ENCODE results near the gene CSAD.
A peak's percentile ranks its signal among the peaks of the same experiment; 100 is the strongest.

The CSAD gene

DNA sequence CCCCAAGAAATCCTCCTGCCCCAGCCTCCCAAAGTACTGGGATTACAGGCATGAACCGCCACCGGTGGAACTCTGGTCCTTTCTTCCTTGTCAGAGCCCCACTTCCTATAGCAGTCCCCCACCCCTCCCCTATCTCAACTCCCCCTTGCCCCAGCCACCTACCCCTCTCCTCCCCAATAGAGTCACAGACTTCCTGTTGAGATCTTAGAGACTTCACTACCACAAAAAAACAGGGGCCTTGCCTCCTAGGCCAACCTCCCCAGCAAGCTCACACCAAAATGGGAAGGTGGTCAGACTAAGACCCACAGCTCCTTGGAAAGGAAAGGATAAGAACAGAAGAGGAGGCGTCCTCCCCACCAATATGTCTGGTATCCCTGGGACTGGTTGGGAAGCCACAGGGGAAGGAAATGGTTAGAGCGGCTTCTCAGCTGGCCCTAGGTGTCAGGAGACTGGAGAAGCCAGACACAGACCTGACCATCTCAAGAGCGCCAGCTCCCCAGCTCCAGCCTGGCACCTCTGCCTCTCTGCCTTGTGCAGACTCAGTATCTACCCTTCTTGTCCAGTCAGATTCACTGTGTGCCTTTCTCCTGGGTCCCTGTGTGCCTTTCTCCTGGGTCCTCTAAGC, 17.9 kb upstream of the CSAD start:
- DNase-seq (ENCODE audit: low spot score): peak; percentile 32

DNA sequence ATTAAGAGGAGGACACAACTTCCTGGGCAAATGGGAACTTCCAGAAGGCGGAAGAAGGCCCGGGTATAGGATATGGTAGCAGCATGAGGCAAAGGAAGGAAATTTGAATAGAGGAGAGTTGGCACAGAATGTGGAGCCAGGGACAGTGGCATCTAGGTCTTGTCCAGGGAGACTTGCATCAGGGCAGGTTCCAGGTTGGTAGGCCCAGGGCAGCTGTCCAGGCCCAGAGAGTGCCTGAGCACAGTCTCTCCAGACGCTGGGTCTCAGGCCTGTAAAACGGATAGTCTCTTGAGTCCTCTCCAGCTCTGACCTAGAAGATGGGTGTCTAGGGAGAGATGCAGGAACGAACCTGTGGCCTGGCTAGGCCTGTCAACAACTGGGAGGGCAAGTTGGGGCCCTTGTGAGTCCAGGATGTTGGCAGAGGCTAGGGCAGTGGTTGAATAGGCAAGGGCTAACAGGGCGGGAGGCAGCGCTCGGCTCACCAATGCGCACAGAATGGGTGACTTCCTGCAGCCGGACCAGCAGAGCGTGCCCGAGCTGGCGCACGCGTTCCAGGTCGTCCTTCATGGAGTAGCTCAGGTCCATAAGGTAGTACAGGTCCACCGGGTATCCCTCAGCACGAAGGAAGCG, 16.4 kb upstream of the CSAD start:
- DNase-seq (ENCODE audit: low spot score): no peak

DNA sequence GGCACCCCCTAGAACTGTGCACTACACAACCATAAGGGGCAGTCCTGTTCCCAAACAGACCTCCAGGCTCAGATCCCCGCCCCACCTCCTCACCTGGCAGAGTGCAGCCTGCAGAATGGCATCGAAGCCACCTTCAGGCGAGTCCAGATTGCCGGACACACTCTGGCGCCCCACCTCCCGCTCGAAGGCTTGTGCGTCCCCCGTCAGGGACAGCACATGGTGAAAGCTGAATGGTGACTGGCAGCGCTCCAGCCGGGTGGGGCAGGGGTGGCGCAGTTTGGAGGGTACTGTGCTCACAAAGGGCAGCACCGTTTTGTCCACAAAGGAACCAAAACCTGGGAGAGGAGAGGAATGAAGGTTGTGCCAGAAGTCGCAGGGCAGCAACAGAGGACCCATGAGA, 15.8 kb upstream of the CSAD start:
- no peak for DNase-seq (ENCODE audit: low spot score)

DNA sequence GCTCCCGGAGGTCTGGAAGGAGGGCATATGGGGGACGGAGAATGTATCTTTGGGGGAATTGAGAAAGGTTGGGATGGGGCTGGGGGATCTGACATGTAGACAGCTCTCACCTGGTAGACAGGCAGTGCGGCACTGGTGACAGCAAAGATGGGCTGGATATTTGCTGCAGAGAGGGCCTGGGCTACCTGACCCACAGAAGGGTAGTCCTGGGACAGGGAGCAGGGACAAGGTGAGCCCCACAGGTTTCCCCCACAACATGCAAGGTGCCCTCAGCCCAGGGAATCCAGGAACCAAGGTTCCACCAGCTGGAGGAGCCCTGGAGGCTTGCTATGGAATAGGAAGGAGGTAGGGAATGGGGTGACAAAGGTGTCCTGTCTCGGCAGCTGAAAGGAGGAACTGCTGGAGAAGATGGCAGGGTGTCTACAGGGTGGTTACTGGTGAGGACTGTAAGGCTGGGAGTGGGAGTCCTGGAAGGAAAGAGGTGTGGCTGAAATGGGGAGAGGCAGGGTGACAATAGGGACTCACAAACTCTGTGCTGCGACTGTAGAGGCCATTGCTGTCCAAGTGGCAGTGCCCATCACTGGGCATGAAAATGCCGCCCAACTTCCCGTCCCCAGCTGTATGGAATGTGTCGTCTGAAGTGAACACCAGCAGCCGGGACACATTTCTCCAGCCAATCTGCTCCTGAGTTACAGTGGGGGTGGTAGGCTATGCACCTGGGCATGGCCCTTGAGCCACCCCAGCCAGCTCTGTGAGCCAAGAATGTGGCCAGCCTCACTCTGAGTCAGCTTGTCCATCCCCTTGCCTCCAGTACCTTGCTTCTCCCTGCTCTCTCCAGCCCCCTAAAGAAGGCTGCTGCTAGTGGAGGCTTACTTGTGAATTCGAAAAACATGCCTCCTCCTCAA, 15.0 kb upstream of the CSAD start:
- no peak for DNase-seq (ENCODE audit: low spot score)

DNA sequence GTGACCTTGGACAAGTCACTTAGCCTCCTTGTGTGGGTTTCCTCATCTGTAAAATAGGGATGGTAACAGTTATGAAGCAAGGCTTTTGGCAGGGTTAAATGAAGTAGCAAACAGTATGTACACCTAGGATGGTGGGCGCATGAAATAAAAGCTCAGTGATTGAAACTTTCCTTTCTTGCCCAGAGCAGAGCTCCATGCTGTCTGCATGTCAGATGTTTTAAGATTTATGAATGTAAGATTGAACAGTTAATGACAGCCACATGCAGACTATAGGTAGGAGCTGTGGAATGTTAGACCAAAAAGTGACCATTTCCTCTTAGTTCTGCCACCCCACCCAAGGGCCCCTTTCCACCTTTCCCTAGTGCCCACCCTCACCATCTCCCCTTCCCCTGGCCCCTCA, 14.2 kb upstream of the CSAD start:
- no peak for DNase-seq (ENCODE audit: low spot score)

DNA sequence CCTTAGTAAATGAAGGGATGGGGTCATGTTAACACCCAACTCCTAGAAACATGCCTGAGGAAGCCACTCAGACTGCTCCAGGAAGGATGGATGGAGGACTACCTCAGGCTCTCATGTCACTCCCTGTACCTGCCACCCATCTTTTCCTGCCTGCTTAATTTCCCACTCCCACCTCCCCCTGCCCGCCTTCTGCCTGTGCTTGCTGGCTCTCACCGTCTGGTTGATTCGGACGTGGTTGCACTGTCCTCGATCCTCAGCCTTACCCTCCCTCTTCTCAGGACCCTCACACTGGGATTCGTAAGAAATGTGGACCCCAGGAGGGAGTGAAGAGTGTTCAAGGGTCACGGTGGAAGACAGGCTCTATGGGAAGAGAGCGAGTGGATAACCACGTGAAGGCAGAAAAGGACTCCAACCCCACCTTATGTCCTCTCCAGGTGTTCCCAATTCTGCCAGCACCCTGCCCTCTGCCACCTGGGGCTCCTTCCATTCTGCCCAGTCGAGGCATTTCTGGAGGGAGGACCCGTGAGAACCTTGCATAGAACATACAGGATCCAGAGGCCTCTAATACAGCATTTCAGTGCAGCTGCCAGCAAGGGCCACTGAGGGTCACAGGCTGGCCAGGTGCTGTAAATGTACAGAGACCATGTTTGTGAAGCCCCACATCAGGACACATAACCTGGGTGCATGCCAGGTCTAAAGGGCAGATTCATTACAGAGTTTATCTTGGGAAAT, 13.4 kb upstream of the CSAD start:
- no peak for DNase-seq (ENCODE audit: low spot score)

DNA sequence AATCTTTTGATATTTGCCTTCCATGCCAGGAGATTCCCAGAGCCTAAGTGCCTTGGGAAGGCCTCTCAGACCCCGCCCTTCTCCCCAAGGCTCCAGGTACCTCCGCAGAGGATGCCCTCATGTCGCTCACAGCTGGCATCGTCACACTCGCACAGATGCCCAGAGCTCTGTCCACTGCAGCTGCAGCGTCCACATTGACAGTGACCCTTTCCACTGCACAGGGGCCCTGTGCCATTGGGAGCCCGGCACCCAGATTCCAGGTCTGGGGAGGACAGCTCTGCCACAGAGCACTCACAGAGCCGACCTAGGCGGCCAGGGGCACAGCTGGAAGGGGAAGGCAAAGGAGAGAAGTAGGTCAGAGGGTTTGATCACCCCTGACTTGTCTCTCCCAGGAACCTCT, 12.3 kb upstream of the CSAD start:
- no peak for DNase-seq (ENCODE audit: low spot score)

DNA sequence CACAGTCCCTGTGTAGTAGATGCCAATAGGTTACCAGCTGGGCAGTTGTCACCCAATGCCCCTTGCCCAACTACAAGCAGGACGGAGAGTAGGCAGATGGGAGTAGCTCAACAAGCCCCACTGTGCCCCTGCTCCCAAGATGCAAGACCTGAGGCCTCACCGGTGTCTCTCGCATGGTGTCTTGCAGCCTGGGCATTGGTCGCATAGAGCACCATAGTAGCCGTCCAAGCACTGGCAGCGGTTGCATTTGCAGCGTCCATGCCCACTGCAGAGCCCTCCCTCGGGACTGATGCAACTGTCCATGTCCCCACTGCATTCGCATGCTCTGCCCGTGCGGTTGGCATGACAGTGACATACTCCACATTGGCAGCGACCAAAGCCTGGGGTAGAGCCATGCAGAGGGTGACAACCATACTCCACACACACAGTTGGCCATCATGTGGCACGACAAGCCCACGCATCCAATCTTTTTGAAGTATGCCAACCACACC, 11.9 kb upstream of the CSAD start:
- no peak for DNase-seq (ENCODE audit: low spot score)

DNA sequence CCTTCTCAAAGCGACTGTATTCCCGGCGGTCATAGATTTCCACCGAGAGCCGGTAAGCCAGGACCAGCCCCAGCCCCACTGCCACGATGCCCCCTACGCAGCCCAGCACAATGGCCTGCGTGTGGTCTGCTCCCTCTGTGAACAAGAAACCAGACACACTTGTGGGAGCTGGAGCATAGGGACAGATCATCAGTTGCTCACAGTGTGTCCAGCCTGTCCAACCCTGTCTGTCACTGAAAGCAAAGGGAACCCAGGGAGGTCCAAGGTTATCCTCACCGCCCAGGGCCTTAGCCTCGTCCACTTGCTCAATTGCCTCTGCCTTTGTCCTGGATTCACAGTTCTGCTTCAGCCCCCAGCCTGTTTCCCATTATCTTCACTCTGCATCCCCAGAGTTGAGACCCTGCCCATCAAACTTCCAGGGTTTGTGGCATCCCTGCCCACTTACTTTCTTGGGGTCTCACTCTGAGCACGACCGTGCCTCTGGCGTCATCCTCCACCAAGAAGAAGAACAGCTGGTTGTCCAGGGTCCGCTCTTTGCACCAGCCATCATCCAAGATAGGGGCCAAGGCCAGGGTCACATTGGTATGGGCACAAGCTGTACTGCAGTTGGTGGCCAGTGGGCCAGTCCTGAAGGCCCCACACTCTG, 11.3 kb upstream of the CSAD start:
- no peak for DNase-seq (ENCODE audit: low spot score)

DNA sequence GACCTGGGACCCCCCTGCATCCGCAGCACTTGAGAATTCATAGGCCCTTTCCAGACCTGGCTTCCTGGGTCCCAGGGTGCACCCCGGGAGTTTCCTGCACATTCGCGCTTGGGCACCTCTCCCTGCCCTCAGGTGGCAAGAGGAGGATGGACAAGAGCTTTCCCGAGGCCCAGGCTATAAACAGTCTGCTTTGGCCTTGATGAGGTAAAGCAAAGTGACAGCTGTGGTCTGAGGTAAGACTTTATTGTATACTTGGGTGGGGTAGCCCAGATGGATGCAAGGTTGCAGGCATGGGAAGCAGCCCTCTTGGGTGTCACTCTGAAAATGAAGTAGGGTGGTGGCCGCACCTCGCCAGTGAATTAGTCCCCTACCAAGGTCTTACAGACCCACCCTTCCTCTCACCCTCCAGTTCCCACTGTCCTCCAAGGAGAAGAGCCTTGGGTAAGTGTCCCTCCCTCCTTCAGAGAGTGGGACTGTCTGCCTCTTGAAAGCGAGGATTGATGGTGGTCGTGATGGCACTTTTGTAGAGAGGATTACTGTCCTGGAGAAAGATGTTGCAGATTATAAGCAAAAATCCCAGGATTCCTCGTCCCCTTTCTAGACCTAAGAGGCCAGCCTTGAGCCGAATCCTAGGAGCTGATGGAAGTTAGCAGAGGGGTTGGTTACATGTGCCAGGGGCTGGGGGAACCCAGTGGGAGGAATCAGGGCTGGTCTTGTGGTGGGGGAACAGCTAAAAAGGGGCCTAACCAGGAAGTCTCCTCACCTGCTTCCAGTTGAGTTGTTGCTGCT, 10.6 kb upstream of the CSAD start:
- no peak for DNase-seq (ENCODE audit: low spot score)

DNA sequence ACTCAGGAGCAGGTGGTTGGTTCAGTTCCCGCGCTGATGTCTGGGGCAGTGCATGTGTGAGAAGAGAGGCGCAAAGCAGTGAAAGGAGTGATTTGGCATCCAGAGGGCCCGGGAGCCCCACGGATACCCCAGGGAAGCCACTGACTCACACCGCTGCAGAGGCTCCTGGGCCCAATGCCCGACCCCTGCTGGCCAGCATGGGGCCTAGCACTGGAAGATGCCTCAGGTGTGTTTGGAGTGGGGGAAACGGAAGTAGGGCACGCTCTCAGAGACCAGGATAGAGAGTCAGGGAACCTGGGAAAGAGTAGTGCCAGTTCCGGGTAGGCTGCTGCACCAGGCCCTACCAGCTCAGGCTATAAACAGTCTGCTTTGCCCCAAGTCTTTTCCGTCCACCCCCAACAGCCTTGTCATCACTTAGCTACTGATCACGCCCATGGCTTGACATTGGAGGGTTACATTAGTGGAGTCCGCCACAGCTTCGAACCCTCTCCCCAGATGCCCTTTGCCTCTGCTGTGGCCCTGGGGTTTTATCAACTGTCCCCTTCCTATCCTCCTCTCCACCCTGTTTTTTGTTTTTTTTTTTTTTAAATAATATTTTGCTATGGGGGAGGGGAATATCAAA, 9.5 kb upstream of the CSAD start:
- peak; percentile 55 for DNase-seq (ENCODE audit: low spot score)

DNA sequence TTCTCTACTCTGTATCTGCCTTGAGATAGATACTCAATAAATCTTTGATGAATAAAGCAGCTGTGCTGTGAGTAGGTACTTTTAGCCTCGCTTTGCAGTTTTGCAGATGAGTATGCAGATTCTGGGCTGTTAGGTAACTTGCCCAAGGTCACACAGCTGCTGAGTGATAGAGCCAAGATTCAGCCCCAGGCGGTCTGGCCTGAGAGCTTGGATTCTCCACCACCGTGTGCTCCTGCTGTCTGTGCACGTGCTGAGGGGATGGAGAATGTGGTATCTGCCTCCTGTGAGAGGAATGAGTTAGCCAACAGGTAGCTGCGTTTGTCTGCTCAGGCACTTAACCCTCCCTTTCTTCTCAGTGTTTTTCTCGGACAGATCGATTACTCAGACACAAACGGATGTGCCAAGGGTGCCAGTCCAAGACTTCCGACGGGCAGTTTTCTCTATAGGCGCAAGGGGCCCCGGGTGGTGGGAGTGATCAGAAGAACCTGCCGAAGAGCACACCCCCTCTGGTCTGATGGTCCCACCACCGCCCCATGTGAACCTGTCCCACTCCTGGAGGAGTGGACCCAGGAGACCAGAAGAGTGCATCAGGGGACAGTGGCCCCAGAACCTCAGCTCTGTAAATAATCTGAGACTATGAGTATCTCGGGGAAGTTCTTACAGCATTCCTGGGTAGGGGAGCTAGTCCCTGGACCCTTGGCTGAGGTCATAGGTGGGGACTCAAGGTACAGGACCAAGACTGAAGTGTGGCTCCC, 6.6 kb upstream of the CSAD start:
- no peak for DNase-seq (ENCODE audit: low spot score)

DNA sequence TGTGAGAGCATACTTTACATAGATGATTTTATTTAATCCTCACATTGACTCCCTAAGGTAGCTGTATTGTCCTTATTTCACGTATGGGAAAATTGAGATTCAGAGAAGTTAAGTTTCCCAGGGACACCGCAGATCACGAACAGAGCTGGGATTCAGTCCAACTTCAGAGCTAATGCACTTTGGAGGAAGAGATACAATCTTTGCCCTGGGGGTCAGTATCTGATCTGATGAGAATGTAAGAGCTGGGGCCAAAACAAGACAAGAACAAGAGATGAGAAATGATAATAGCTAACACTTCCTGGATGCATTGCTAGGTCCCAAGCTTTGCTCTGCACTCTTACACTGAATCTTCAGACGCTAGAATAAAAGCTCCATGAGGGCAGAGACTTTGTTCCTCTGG, 6.0 kb upstream of the CSAD start:
- DNase-seq (ENCODE audit: low spot score): no peak

DNA sequence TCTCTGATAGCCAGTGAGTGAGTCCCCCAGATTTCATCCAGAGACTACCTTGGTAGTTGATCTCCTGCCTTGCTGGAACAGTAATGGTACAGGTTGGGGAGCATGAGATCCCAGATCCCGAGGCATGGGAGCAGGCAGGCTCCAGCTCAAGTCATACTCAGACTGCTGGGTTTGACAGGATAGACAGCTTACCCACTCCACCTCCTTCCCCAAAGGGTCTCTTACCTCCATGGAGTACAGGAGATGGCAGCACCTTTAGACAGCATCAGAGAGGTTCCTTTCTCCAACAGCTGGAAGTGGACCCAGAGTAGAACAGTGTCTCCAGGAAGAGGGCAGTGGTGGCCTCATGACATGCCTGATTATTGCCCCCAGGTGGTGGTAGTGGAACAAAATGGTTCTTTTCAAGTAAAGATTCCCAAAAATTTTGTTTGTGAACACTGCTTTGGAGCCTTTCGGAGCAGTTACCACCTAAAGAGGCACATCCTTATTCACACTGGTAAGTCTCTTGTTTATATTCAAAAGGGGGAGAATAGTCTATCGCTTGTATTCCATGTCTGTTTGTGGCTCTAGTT, 4.9 kb upstream of the CSAD start:
- no peak for DNase-seq (ENCODE audit: low spot score)

DNA sequence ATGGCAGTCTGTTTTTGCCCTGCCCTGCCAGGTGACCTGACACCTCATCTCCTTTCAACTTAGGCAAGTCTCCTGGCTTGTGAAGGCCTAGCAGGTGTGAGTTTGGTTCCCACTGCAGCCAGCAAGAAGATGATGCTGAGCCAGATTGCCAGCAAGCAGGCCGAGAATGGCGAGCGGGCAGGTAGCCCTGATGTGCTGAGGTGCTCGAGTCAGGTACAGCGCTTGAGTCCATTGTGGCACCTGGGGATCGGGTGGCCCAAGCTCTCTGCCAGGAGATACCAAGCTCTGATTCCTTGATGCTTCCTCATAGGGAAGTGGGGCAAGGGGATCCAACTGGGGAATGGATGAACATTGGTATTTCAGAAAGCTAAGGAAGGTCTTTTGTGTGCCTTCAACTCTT, 4.1 kb upstream of the CSAD start:
- DNase-seq (ENCODE audit: low spot score): no peak

DNA sequence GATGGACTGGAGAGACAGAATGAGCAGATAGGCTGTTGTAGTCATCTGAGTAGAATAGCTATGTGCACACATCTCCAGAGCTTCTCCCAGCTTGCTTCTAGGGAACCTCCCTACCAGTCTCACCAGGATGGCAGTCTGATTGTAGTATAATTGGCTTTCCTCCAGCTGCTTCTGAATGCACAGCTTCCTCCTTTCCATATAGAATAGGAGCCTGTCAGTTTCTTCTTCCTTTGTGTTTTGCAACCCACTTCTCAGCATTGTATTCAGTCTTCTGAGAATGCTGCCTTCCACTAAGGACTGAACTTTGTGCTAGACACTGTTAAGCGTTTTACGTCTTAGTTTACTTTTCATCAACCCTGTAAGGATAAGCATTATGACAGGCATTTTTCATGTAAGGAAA, 2.2 kb upstream of the CSAD start:
- DNase-seq (ENCODE audit: low spot score): no peak

DNA sequence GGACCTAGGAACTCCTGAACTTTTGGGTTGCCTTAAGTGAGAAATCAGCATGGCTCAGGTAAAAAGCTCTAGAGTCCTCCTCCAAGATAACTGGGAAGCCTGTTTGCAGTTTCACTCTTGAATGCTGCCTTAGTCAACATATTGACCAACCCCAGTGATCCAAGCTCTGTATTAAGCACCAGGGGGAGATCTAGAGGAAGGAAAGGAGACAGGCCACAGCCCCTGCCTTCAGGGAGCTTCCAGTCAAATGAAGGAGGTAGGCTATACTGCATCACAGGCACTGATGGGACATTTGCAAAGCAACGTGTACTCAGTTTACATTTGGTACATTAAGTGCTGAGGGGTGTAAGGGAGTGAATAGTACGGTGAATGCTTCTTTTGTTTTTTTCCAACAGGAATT, 1.2 kb upstream of the CSAD start:
- DNase-seq (ENCODE audit: low spot score): no peak

DNA sequence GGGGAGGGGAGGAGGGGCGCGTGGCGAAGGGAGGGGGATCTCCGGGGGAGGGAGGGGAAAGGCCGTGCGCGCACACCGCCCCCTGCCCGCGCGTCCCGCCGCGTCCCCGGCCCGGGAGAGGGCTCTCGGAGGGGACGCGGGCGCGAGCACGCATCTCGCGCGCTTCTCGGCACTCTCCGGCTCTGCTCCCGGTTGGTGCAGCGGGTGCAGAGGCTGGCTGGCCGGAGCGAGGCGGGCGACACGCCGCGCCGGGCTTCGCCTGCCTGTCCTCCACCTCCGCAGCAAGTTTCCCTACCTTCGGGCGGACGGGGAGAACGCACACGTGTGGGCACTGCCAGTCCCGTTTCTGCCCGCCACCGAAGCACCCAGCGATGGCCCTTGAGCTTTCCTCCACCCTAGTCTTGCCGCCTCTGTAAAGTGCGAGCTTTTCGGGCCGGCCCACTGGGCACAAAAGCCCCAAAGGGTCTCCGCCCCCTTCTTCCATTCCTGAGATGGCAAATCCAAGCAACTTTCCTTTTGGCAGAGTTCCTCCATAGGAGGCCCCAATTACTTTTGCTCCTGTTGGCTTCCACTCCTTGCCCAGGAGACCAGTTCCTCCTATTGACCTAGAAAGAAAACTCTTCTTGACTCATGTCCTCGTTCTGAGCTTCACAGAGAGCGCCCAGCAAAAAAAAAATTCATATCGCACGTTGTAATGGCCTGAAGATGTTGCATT, 363 bp upstream of the CSAD start:
- DNase-seq (ENCODE audit: low spot score): peak; percentile 80

DNA sequence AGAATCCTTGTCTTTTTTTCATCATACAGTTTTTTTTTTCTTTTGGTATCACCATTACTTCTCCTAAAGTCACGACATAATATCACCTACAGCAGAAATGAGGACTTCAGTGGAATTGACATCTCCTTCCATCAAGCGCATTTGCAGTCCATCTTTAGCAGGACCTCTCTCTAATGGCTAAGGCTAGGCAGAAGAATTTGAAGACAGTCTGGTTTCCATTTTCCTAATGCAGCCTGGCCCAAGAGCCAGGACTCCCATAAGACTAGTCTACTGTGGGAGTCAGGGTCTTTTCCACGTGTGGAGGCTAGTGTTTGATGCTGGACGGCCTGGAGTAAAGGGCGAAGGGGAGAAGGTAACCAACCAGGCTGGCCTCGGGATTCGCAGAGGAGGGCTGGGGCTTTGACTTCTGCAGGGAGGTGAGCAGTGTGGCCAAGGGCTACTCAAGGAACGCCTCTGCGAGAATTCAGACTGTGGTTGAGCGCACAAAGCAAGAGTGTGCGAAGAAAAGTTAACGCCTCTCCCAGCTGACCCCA, 972 bp downstream of the CSAD start:
- DNase-seq (ENCODE audit: low spot score): no peak

All from CD4-positive, alpha-beta T cell treated with Interleukin-2 at 100 ng/mL for 4 hours (primary cell).